ENCODE measurements around the gene ACHE.

The ACHE gene

GRCh38 chr7:100886142-100886935, 9.3 kb downstream of the ACHE start:
- DNase-seq, result no peak
- intact Hi-C loops (cut with DNase I), result no loop called here

DNA sequence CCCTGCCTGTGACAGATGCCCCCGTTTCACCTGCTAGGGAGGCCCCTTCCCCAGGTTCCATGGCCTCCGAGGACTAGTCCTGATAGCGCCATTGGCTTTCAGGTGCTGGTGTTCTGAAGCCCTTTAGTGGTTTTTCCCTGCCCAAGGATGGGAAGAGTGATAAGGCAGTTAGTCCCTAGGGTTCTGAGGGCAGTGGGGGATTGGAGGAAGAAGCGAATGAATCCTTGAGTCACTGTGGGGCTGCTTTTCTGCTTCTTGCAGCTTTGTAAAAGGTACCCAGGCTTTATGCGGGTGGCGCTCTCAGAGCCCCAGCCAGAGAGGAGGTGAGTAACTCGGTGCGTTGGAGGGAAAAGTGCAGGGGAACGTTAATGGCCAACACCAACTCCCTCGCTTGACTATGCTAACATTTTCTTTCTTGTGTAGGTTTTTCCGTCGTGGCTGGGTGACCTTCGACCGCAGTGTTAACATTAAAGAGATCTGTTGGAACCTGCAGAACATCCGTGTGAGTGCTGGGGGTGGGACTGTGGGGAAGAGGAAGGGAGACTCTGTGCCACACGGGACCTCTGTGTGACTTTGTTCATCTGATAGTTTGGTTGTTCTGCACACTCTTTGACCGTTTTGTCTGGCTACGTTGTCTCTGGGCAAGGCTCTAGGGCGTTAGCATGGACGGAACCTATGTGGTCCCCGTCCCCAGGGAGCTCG, 10.1 kb downstream of the ACHE start:
- intact Hi-C loops (cut with DNase I), result no loop called here

GRCh38 chr7:100884736-100885439, 10.8 kb downstream of the ACHE start:
- intact Hi-C loops (cut with DNase I), result no loop called here
- no peak for DNase-seq

More for the DNA sequence above, 10.1 kb downstream of the ACHE start:
- DNase-seq, result no peak

DNA sequence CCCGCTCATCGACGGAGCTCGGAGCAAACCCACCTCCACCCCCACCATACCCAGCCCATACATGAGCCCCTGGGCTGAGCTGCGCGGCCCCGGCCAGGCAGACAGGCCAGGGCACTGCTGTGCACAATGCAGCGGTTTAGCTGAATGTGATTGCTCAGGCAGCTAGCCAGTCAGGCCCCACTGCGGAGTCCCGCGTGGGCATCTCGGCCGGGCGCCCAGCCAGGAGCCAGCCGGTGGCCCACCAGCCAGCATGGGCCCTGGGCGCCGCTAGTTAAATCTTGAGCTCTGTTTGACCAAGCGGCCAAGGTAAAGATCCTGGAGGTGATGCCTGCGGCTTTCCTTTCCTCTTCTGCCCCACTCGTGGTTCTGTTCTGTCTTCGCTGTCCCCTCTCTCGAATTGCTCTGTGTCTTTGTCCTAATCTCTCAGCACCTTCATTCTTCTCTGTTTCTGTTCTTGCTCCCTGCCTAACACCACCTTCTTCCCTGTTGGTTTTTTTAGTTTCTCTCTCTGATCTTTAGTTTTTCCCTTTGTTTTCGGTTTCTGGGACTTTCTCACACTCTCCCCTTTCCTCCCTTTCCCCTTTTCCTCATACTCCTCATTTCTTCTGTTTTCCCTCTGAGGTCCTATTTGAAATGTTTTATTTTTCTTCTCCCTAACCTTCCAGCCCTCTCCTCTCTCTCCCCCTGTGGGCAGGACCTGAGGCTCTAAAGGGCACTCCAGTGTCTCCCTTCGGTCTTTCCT, 12.7 kb downstream of the ACHE start:
- intact Hi-C loops (cut with DNase I), result no loop called here
- DNase-seq, result peak in 2 of 10 donors; percentile 86 to 92

GRCh38 chr7:100882201-100882600, 13.5 kb downstream of the ACHE start:
- intact Hi-C loops (cut with DNase I), result no loop called here
- no peak for DNase-seq

DNA sequence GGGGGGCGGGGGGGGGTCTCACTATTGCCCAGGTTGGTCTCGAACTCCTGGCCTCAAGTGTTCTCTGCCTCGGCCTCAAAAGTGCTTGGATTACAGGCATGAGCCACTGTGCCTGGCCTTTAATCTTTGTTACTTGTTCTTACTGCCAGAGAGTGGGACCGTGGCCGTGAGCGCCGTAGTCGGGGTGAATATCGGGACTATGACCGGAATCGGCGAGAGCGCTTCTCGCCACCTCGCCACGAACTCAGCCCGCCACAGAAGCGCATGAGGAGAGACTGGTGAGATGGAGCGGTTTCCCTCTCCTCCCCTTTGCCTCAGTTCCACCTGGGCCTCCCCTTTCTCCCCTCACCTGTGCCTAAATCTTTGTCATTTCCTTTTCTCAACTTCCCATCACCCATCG, 14.6 kb downstream of the ACHE start:
- intact Hi-C loops (cut with DNase I), result no loop called here
- peak in 1 of 10 donors; percentile 21 for DNase-seq

DNA sequence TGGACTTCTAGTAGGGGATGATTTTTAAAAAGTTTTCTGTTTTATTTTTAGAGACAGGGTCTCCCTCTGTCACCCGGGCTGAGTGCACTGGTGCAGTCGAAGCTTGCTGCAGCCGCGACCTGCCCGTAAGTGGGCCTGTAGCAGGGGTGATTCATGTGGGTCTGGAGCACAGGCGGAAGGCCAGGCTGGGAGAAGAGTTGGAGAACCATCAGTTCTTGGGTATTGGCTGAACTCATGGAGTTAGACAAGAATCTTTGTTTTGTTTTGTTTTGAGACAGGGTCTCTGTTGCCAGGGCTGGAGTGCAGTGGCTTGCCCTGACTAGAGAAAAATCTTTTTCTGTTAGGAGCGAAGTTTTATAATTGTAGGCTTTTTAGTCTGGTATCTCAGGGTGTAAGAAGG, 15.0 kb downstream of the ACHE start:
- DNase-seq, result peak in 1 of 10 donors; percentile 29
- intact Hi-C loops (cut with DNase I), result no loop called here

DNA sequence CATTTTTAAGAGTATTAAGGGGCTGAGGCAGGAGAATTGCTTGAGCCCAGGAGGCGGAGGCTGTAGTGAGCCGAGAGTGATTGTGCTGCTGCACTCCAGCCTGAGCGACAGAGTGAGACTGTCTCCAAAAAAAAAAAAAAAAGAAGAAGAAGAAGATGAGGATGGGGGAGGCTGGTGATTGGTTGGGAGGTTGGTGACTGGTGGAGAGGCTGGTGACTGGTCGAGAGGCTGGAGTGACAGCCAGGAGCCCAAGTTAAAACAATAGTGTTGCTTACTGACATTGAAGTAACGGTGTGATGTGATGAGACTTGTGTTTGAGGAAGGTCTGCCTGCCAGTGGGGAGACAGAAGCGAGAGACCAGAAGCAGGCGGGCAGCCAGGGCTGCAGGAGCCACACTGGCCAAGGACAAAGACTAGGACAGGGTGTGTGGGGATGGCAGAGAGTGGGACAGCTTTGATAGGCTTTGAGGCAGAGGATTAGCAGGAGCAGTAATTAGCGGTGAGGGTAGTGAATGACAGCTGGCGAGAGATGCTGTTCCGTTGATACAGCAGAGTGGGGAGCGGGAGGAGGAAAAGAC, 15.9 kb downstream of the ACHE start:
- peak in 1 of 10 donors; percentile 66 for DNase-seq

GRCh38 chr7:100878685-100879084, 17.0 kb downstream of the ACHE start:
- no peak for DNase-seq
- intact Hi-C loops (cut with DNase I), result no loop called here

More for the DNA sequence above, 15.9 kb downstream of the ACHE start:
- intact Hi-C loops (cut with DNase I), result no loop called here

GRCh38 chr7:100878013-100878412, 17.7 kb downstream of the ACHE start:
- intact Hi-C loops (cut with DNase I), result no loop called here

DNA sequence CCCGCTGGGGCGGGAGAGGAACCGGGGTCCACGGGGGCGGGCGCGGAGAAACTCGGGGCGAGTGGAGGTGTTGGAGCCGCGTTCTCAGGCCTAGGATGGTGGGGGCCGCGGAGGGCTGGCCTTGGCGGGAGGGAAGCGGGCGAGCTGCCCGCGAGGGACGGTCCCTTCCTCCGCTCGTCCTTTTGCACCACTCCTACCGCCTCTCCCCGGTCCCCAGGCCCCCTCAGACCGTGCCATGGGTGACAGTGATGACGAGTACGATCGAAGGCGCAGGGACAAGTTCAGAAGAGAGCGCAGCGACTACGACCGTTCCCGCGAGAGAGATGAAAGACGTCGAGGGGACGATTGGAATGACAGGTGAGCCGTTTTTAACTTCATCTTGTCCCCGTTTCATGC, 20.3 kb downstream of the ACHE start:
- intact Hi-C loops (cut with DNase I), result loop anchor here (2.0 kb wide), 1 partner anchor 13 kb away; the partner anchor contains the start of gene UFSP1
- peak in 2 of 10 donors; percentile 72 to 81 for DNase-seq

More at GRCh38 chr7:100878013-100878412, 17.7 kb downstream of the ACHE start:
- DNase-seq, result no peak

DNA sequence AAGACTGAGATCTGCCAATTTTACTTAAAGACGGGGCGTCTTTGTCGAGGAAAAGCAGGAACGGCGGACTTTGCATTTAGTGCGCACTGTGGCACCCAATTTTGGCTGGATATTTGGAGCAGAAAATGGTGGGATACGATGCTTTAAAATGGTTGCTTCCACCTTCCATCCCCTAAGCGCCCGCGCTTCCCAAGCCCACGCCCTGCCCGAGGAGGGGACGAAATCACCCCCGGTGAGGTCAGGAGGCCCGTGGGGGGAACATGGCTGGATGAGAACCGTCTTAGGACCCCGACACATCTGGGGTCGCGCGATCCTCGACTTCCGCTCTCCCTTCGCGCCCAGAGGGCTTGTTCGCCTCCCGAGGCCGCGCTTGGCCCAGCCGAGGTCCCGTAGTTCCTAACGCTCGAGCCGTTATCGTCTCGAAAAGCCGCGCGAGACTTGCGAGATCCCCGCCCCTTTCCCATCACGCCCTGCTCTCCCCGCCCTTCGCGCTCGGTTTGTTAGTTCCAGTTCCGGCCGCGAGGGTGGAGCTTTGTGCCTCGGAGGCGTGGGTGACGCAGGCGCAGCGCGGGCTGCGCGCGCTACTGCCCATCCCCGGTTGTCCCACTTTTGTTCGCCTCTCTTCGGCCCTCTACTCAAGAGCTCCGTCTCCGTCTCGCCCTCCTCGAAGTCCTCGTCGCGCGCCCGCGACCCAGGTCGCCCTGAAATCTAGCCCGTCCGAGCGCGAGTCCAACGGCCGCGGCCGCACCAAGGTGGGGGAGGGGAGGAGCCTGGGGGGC, 20.9 kb downstream of the ACHE start, which contains the start of gene SRRT:
Gene SRRT (plus strand): TSS at position 527 of the 779 bp plus-strand sequence. CDS start 488 bp downstream, outside the sequence.
- DNase-seq, result peak; percentile 98 to 100 (median 99)
- intact Hi-C loops (cut with DNase I), result loop anchor here (2.0 kb wide), 1 partner anchor 14 kb away; the partner anchor contains the start of gene UFSP1

GRCh38 chr7:100874300-100874576, 21.4 kb downstream of the ACHE start:
- intact Hi-C loops (cut with DNase I), result loop anchor here (2.0 kb wide), 1 partner anchor 15 kb away; the partner anchor contains the start of gene UFSP1
- DNase-seq, result peak in 1 of 10 donors; percentile 56

- peak in 1 of 10 donors; percentile 54 for DNase-seq
- intact Hi-C loops (cut with DNase I), result loop anchor here (2.0 kb wide), 1 partner anchor 15 kb away; the partner anchor contains the start of gene UFSP1
These were observed 21.9 kb downstream of the ACHE start for GRCh38 chr7:100873599-100874299.

DNA sequence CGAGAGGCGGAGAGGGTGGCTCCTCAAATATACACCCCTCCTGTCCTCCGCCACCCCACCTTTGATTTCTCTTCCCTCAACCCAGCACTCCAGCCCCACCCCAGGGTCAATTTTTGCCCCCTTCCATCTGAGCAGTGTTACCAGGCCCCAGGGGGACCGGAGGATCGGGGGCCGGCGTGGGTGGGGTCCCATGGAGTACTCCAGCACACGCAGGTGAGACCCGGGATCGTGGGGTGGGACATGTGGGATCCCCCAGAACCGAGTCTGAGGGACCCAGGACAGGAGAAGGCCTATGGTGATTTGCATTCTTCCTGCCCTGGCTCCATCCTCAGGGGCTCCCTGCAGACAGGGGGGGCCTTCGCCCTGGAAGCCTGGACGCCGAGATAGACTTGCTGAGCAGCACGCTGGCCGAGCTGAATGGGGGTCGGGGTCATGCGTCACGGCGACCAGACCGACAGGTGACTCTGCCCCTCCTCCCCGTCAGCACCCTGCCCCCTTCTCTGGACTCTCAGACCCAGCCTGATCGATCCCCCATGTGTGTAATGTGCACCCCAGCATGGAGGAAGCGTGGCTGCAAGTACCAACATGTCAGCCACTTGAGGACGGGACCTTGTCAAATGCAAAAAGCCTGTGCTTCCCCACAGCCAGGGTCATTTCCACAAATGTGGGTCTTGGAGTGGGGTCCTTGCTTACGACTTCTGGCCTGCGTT, 27.8 kb downstream of the ACHE start:
- intact Hi-C loops (cut with DNase I), result no loop called here
- DNase-seq, result peak in 3 of 10 donors; percentile 21 to 85 (median 67)

- intact Hi-C loops (cut with DNase I), result no loop called here
- DNase-seq, result peak; percentile 57 to 96 (median 78)
These were observed 28.5 kb downstream of the ACHE start, which contains the start of gene TRIP6 for GRCh38 chr7:100867040-100867775. Gene TRIP6 (plus strand): TSS chr7:100867387. CDS start chr7:100867498, 111 bp downstream.

DNA sequence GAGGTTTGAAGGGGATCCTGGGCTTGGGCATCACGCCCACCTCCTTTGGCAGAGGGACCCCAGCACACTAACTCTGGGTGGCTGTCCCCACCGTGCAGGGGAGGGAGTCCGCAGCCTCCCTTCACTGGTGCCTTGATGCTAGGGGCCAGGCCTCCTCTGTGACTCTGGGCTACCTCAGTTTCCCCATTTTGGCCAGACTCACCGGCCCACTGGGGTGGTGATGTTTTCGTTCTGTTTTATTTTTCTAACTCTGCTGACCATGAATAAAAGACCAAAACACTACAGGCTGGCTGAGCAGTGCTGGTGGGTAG, 29.0 kb downstream of the ACHE start:
- intact Hi-C loops (cut with DNase I), result no loop called here
- DNase-seq, result no peak
